Adipose tissue (tissue), 3 donors: ENCODE results near the gene TAF4. TPM values are rescaled to one million over a fixed set of nuclear protein-coding genes. Genes with fewer than 3 reads are reported as not detected.
A peak's percentile ranks its signal among the peaks of the same experiment; 100 is the strongest.
"Not testable (repeated sequence)": the region's sequence is repeated elsewhere in the genome, so short reads cannot be mapped to it uniquely, and the experiment has no call there.

Experiments used
- H3K27ac ChIP-seq: one replicate; pipeline ENCODE4 v1.5.1; 2013; ENCODE audit warnings: low read depth, low read length
- WGBS, 3 donors: extraction: QIAGEN DNeasy Blood & Tissue Kit; methylation state at CpG; one replicate each; pipeline ENCODE4 v1.1.7; 2013; 5-methylcytosine and 5-hydroxymethylcytosine counted together
- polyA plus RNA-seq, 3 donors: library from polyadenylated mRNA; stranded (reverse); fragments of 200-250 nt; gene quantifications; one replicate each; pipeline ENCODE4 v1.2.3, GENCODE V29; 2013
- donor health status: healthy with polysubstance abuse.
- donor health status: Bipolar disorder and iron deficiency.
- donor health status: healthy.

TAF4 gene
- 1 to 10 TPM; 4.5 to 5.8 (median 5.0) TPM for polyA plus RNA-seq

- 0 to 1% (median 0%) methylated on average over 53 to 108 of the region's 116 CpGs for WGBS, 3 donors
- peak within 1 kb of the TSS; percentile 56 for H3K27ac ChIP-seq
Observed at GRCh38 chr20:62065674-62066338, at the start of gene TAF4. Gene TAF4 (minus strand): TSS chr20:62065881. CDS start chr20:62065810, 71 bp downstream.

GRCh38 chr20:62114894-62115293 lies 49.2 kb upstream of the TAF4 start:
- WGBS, 3 donors = 35 to 52% (median 45%) methylated on average over 7 to 8 of the region's 8 CpGs
- no peak overlapping the region for H3K27ac ChIP-seq

- no peak overlapping the region for H3K27ac ChIP-seq
- WGBS, 3 donors = 89 to 95% (median 93%) methylated on average over 6 of the region's 6 CpGs
Observed at GRCh38 chr20:62112368-62112767, 46.7 kb upstream of the TAF4 start.

GRCh38 chr20:62111148-62111547 lies 45.5 kb upstream of the TAF4 start:
- H3K27ac ChIP-seq = no peak overlapping the region
- 90 to 92% (median 90%) methylated on average over 6 of the region's 6 CpGs for WGBS, 3 donors

- no peak overlapping the region for H3K27ac ChIP-seq
- WGBS, 3 donors = 91 to 94% (median 93%) methylated on average over 5 of the region's 5 CpGs
Observed at GRCh38 chr20:62105592-62105991, 39.9 kb upstream of the TAF4 start.

- no peak overlapping the region for H3K27ac ChIP-seq
- 28 to 38% (median 33%) methylated on average over 7 of the region's 7 CpGs for WGBS, 3 donors
Observed at GRCh38 chr20:62104791-62105345, 39.2 kb upstream of the TAF4 start.

- 36 to 42% (median 39%) methylated on average over 15 of the region's 15 CpGs for WGBS, 3 donors
- no peak overlapping the region for H3K27ac ChIP-seq
Observed at GRCh38 chr20:62104234-62104789, 38.6 kb upstream of the TAF4 start.

GRCh38 chr20:62103508-62104233 lies 38.0 kb upstream of the TAF4 start:
- WGBS, 3 donors = 74 to 79% (median 76%) methylated on average over 21 of the region's 21 CpGs

GRCh38 chr20:62101078-62101477 lies 35.4 kb upstream of the TAF4 start:
- H3K27ac ChIP-seq = no peak overlapping the region
- WGBS, 3 donors = 92 to 94% (median 92%) methylated on average over 4 of the region's 4 CpGs

More at GRCh38 chr20:62103508-62104233, 38.0 kb upstream of the TAF4 start:
- H3K27ac ChIP-seq = no peak overlapping the region

- 73 to 77% (median 75%) methylated on average over 16 of the region's 16 CpGs for WGBS, 3 donors
- no peak overlapping the region for H3K27ac ChIP-seq
Observed at GRCh38 chr20:62097881-62098407, 32.3 kb upstream of the TAF4 start.

GRCh38 chr20:62096421-62097380 lies 31.0 kb upstream of the TAF4 start:
- no peak overlapping the region for H3K27ac ChIP-seq
- 84 to 89% (median 86%) methylated on average over 29 to 30 of the region's 30 CpGs for WGBS, 3 donors

- H3K27ac ChIP-seq = no peak overlapping the region
Observed at GRCh38 chr20:62089393-62089792, 23.7 kb upstream of the TAF4 start.

GRCh38 chr20:62088258-62089127 lies 22.8 kb upstream of the TAF4 start:
- H3K27ac ChIP-seq = no peak overlapping the region
- 62 to 69% (median 68%) methylated on average over 15 of the region's 15 CpGs for WGBS, 3 donors

More at GRCh38 chr20:62089393-62089792, 23.7 kb upstream of the TAF4 start:
- 40 to 55% (median 46%) methylated on average over 3 of the region's 3 CpGs for WGBS, 3 donors

- H3K27ac ChIP-seq = no peak overlapping the region
- 89 to 93% (median 93%) methylated on average over 17 of the region's 17 CpGs for WGBS, 3 donors
Observed at GRCh38 chr20:62087632-62088031, 22.0 kb upstream of the TAF4 start.

GRCh38 chr20:62087227-62087626 lies 21.5 kb upstream of the TAF4 start:
- no peak overlapping the region for H3K27ac ChIP-seq
- 31 to 47% (median 45%) methylated on average over 11 of the region's 11 CpGs for WGBS, 3 donors

GRCh38 chr20:62085206-62085605 lies 19.5 kb upstream of the TAF4 start:
- 71 to 79% (median 75%) methylated on average over 9 of the region's 9 CpGs for WGBS, 3 donors
- H3K27ac ChIP-seq = no peak overlapping the region

- WGBS, 3 donors = 91 to 93% (median 92%) methylated on average over 9 of the region's 9 CpGs
- H3K27ac ChIP-seq = not testable (repeated sequence)
Observed at GRCh38 chr20:62084224-62084623, 18.5 kb upstream of the TAF4 start.
